ENCODE measurements around the gene NPB.

NPB gene

GRCh38 chr17:81900181-81900820 is 1.7 kb upstream of the NPB start:
- DNase-seq, result no peak

DNA sequence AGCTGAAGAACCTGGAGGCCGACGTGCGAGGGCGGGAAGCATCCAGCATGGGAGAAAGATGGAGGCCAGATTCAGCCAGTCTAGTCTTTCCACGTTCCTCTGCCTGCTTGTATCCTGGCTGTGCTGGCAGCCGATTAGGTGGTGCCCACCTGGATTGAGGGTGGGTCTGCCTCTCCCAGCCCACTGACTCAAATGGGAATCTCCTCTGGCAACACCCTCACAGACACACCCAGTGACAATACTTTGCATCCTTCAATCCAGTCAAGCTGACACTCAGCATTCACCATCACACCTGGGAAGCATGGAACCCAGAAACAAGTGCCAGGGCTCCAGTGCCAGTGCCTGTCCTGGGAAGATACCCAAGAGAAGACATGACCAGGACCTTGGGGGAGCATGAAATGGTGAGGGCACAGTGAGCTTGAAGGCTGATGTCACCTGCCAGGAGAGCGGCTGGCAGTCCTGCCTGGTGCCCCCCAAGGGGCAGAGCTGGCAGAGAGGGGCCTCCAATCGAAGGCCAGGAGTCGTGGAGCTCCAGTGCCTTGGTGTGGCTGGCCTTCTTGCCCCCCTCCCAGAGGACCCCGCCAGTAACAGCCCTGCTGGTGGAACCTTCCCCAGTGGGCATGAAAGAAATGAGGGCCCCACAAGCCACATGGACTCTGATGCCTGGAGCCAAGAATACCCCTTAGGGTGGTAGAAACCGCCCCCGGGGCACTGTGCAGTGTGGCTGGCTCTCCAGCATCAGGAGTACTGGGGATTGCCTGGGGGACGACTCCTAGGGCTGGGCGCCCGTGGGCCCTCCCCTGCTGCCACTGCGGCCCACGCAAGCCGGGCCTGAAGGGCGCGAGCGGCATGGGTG is 643 bp upstream of the NPB start:
- no peak for DNase-seq

DNA sequence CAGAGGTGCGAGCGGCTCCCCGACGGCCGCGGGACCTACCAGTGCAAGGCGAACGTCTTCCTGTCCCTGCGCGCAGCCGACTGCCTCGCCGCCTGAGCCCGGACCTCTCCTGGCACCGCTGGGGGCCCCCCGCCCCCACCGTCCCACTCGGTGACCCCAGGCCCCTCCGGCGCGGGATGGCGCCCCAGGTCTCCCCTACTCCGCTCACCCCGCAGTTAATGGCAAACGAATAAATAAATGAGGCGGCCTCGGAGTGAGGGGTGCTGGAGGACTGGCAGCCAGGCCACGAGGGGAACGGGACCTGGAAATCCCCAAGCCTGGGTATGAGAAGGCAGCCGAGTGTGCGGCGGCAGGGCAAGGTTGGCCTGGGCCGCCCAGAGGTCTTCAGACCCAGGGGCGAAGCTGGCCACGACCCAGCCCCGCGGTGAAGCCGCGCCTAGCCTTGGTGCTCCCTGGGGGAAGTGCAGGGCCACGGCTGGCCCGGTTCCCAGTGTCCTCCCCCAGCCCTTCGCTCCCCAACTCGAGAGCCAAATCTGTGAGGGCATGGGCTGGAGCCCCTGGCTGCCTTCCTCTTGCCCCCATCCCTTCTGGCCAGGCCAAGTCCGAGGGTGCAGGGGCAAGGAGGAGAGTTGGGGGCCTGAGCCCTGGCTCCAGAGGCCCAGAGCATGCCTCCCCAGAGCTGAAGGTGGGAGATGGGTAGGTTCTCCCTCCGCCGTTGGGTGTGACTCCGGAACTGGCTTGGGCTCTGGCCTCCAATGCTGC is 796 bp downstream of the NPB start:
- DNase-seq, result no peak

DNA sequence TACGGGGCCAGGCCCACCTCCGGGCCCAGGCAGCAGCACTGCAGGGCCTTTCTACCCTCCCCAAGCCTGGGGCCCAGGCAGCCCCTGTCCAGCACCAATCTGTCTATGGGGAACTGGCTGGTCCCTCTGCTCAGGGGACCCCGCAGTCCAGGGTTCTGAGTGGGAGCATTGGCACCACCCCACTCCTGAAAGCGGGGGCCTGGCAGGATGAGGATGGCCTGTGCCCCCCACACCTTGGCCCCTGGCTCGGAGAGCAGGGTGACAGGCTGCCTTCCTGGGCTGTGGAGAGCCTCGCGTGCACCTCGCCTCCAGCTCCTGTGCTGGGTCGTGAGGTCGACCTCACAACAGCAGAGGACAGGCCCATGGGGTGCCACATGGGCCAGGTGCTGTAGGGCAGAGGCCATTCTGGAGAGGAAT is 1.4 kb downstream of the NPB start:
- no peak for DNase-seq

- DNase-seq, result no peak
Observed at GRCh38 chr17:81903896-81904599, 2.0 kb downstream of the NPB start.

GRCh38 chr17:81904600-81905423 is 2.8 kb downstream of the NPB start:
- no peak for DNase-seq

DNA sequence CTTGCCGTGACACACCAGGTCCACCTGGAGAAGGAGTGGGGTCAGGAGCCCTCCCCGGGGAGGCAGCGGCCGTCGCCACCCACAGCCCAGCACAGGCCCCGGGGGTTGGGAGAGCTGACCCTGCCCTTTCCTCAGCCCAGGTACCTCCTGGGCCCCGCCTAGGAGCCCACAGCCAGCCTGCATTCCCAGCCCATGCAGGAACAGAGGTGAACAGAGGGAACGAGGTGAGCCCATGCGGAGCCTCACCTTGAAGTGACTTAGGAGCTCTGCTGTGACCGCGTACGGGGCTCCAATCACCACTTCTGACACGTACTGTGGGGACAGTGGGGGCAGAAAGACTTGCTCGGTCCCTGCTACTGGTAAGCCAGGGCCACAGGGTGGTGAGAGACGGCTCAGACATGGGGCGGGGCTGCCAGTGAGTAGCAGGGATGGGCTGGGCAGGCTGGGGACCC is 3.4 kb downstream of the NPB start:
- no peak for DNase-seq

DNA sequence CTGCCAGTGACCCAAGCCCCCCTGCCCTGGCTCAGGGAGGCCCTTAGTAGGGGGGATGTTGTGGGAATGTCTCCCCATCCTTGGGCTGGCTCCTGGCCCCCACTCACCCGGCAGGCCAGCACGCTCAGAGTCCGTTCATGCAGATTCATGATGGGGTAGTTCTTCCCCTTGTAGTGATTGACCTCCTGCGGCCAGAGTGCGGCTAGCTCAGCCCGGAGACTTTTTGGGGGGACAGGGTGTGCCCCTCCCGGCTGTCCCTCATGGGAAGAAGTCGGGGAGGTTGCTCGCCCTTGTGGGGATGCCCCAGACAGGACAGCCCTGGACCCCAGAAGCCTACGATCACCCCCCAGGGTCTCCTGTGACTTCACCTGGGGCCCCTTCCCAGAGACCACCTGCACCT is 4.0 kb downstream of the NPB start:
- DNase-seq, result no peak

- DNase-seq, result no peak
Observed at GRCh38 chr17:81906476-81907218, 4.6 kb downstream of the NPB start.

DNA sequence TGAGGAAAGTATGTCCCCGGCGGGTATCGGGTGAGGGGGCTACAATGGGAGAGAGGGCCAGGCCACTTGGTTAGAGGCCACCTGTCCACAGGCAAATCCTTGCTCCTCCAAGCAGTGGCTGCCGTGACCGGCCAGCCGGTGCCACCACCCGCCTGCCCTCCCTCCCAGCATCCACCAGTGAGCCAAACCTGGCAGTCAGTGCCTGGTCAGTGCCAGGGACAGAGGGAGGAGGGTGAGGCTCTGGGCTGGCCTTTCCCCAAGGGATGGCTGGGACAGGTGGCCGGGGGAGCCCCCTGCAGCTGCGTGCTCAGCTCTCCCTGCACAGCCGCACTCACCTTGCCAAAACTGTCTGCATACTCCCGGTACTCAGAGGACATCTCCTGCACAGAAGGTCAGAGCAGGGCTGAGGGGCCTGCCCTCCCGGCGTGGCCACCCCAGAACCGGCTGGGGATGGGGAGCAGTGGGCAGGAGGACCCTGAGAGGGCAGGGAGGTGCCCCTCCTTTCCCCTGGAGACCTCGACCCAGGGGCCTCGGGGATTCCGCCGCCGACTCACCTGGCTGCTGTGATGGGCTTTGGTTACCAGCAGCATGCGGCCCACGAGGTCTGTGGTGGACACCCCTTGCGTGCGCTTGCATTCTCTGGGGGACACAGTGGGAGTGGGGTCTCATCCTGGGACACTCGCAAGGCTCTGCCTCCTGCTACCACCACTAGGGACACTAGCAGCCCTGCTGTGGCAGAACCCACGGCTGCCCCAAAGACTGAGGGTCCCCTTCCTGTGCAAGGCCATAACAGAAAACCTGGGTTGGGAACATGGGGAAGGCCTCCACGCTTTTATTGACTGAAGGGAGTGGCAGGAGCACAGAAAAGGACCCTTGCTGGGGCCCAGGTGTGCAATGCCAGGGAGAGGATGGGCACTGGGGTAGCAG is 5.4 kb downstream of the NPB start:
- DNase-seq, result no peak

GRCh38 chr17:81908793-81909192 is 6.8 kb downstream of the NPB start:
- DNase-seq, result no peak

- no peak for DNase-seq
Observed at GRCh38 chr17:81909231-81909630, 7.2 kb downstream of the NPB start.

DNA sequence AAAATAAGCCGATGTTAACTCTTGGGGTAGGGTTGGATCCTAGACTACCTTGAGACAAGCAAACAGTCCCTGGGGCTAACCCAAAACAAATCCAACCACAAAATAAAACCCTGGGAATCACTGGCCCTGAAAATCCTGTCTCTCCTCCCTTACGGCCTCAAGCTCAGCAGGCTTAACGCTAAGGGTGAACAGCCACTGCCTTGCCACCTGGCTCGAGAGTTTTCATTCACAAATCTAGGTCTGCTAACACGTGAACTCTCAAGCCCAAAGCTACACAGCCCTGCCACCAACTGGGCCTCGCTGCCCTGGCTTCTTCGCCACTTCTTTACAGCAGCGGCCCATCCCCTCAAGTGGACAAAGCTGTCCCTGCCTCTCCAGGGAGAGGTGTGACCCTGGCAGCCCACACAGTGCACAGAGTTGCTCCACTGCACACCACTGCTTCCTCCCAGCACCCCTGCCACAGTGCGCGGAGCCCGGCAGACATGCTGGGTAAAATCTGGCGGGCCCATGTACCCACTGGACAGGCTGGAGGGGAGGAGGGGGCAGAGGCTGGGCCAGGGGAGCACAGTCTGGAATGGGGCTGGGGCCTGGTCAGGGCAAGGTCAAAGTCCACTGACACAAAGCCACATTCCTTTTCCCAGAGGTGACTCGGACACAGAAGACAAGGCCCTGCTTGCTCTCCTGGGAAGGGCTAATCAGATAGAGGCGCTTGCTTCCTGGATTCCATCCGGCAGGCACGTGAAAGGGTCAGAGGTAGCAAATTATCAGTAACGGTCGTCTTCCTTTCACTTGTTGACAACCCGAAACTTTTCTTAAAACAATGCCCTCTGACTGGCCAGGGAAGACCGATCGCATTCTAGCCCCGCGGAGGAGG is 8.2 kb downstream of the NPB start:
- no peak for DNase-seq

DNA sequence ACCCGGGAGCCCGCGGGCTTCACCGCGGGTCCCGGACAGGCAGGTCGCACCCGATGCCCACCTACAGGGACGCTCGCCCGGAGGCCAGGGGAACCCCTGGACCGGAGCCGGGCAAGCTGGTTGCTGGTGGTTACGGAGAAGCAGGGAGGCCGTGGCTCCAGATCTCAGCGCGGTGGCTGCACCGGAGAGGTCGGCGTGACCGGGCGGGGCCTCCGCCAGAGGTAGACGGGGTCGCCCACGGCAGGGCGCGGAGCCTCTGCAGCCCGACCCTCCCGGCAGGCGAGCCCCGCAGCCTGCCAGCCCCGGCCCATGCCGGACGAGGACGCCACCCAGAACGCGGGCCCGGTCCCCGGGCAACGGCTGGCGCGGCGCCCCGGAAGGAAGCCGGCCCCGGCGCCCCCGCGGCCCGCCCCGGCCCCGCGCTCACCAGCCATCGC is 8.8 kb downstream of the NPB start:
- no peak for DNase-seq

- peak; percentile 84 for DNase-seq
Observed at GRCh38 chr17:81911277-81911961, 9.4 kb downstream of the NPB start, which contains the start of gene PCYT2. Gene PCYT2, minus strand, starts transcription at chr17:81911399. Its CDS starts 44 bp downstream, at chr17:81911355.

DNA sequence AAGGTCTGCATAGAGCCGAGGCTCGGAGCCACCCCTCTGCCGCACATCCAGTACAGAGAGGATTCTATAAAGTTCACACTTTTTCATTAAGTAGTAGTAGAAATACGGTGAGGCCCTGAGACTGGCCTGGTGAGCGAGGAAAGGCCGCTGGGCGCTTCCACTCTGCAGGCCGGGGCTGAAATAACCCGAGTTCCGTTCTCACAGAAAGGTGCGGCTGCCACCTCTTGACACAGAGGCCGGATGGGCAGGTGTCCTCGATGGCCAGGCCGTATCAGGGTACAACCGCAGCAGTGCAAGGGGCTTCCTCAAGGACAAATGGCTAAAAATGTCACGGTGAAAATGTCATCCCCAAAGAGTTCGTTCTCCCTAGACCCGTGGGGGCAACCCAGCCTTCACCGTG is 9.9 kb downstream of the NPB start:
- no peak for DNase-seq

DNA sequence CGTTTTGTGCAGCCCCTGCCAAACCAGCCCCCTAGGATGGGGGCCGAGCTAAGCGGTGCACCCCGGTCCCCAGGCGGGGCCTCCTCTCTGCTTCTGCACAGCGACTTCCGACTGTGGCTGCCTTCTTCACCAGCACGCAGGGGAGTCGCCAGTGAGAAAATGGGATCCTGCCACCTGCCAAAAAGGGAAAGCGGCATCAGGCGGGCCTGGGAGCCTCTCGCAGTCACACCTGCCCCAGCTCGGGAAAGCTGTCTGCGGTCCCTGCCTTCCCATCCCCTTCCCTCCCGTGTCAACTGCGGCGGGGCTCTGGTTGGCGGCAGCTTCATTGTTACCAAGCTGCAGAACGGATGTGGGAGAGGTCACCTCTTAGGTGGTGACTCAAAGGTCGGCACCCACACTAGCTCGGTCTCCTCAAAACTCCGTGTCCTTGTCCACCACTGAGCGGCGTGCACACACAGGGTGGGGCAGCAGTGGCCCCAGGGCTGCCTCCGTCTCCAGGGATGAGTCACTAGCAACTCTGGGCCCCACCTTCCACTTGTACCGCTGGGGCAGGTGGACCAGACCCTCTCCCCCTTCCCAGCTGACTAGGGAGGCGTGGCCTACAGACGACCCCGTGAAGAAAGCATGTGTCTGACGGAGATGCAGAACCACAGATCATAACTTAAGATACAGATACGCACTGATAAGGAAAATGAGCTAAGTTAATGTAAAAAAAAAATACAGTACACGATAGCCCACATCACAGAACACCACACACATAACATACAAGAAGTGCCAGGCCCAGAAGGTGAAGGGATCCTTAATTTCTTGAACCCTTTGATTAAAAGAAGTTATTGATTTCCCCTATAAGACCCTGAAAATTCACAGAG is 10.6 kb downstream of the NPB start:
- no peak for DNase-seq

Measured in HCEC 1CT (cell line).